ENCODE data around the gene TUBB2B. TPM values are rescaled to one million over a fixed set of nuclear protein-coding genes. Genes with fewer than 3 reads are reported as not detected.

The TUBB2B gene
- total RNA-seq, 2 donors from 2014 or later, result 253 to 304 TPM

DNA sequence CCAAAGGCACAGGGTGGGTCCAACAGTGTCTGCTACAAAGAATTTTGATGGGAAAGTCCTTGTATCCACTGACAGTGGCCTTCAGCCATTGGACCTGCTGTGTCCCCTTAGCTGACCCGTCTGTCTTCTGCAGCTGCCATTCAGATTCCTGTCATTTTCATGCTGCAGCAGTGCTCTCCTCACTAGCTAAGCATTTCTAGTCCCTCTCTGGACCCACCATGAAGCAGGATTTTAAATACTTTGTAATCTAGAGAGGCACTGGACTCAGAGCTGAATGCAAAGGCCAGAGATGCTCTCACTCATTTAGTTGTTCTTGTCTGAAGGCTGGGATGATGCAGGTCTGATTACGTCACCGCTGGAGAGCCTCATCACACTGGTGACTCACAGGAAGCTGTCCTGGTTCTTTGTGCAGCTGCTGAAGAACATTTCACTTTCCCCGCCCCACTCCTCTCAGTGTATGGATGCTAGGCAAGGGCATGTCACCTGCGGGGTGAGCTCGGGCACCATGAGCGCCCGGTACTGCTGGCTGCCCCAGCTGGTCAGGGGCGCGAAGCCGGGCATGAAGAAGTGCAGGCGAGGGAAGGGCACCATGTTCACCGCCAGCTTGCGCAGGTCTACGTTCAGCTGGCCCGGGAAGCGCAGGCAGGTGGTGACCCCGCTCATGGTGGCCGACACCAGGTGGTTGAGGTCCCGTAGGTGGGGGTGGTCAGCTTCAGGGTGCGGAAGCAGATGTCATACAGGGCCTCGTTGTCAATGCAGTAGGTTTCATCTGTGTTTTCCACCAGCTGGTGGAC lies 50.7 kb downstream of the TUBB2B start:
- peaks cover 29% of the 10 kb centered on the region for H3K4me1 Mint-ChIP-seq
- H3K9me3 ChIP-seq (ENCODE audit: control insufficient read depth, low read length), result peaks cover 8% of the 10 kb centered on the region
- 91 to 94% methylated on average over 13 to 21 of the region's 22 CpGs for WGBS, 2 experiments (ENCODE audit: insufficient coverage in 1 of 2, insufficient read length in 1 of 2)
- TF ChIP-seq, protein P1, sequence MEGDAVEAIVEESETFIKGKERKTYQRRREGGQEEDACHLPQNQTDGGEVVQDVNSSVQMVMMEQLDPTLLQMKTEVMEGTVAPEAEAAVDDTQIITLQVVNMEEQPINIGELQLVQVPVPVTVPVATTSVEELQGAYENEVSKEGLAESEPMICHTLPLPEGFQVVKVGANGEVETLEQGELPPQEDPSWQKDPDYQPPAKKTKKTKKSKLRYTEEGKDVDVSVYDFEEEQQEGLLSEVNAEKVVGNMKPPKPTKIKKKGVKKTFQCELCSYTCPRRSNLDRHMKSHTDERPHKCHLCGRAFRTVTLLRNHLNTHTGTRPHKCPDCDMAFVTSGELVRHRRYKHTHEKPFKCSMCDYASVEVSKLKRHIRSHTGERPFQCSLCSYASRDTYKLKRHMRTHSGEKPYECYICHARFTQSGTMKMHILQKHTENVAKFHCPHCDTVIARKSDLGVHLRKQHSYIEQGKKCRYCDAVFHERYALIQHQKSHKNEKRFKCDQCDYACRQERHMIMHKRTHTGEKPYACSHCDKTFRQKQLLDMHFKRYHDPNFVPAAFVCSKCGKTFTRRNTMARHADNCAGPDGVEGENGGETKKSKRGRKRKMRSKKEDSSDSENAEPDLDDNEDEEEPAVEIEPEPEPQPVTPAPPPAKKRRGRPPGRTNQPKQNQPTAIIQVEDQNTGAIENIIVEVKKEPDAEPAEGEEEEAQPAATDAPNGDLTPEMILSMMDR (conservative IDR thresholded peaks at IDR 0.05), result no peak
- H3K4me1 ChIP-seq (ENCODE audit: control insufficient read depth, insufficient read depth, low read length), result peaks cover 3% of the 10 kb centered on the region
- H3K36me3 Mint-ChIP-seq (ENCODE audit: low read depth), result peaks cover 3% of the 10 kb centered on the region
- H3K27me3 Mint-ChIP-seq (ENCODE audit: insufficient read depth), result no peaks in the 10 kb centered on the region
- H3K27ac Mint-ChIP-seq, result no peak overlapping the region
- no peaks in the 10 kb centered on the region for H3K27me3 ChIP-seq (ENCODE audit: control insufficient read depth, insufficient read depth, low read length, poor library complexity, severe bottlenecking)
- no peak overlapping the region for H3K9ac ChIP-seq (ENCODE audit: extremely low read depth, low read length, poor library complexity, severe bottlenecking)
- H3K36me3 ChIP-seq (ENCODE audit: control insufficient read depth, insufficient read depth, low read length), result no peaks in the 10 kb centered on the region
- H3K4me3 Mint-ChIP-seq, result no peak overlapping the region
- no peak overlapping the region for H3K4me3 ChIP-seq (ENCODE audit: low read length)
- no peak overlapping the region for H3K27ac ChIP-seq (ENCODE audit: low read depth, low read length)
- peak; percentile 57 for DNase-seq
- H3K9me3 Mint-ChIP-seq, result peaks cover 14% of the 10 kb centered on the region

DNA sequence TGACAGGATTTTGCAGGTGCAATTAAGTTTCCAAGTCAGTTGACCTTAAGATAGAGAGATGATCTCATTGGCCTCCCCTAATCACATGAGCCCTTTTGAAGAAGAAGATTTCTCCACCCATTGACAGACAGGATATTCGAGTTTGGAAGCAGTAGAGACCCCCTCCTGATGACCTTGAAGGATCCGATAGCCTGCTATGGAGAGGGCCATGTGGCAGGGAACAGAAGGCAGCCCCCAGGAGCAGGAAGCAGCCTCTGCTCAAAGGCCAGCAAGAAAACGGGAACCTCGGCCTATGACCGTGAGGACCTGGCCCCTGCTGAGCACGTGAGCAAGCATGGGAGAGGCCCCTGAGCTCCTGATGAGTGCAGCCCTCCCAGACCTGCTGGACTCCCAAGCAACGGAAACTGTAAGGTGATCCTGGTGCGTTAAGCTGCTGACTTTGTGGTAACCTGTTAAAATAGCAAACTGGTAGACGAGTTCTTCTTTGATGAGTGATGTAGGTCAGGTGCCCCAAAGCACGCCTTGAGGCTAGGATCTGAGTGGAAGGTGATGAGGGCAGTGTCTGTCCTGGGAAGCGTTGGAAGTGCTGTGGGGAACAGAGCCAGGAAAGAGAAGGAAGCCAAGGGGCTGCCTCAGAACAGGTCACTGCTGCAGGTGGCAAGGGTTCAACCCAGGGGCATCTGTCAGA lies 51.6 kb downstream of the TUBB2B start:
- Histone ChIP-seq H3K36me3 (ENCODE audit: control insufficient read depth, insufficient read depth, low read length) (no peaks in the 10 kb centered on the region), H3K27ac (ENCODE audit: low read depth, low read length) (no peak overlapping the region), H3K4me1 (ENCODE audit: control insufficient read depth, insufficient read depth, low read length) (peaks cover 3% of the 10 kb centered on the region), H3K9ac (ENCODE audit: extremely low read depth, low read length, poor library complexity, severe bottlenecking) (no peak overlapping the region), H3K4me3 (ENCODE audit: low read length) (no peak overlapping the region), H3K9me3 (ENCODE audit: control insufficient read depth, low read length) (peaks cover 14% of the 10 kb centered on the region), H3K27me3 (ENCODE audit: control insufficient read depth, insufficient read depth, low read length, poor library complexity, severe bottlenecking) (no peaks in the 10 kb centered on the region)
- TF ChIP-seq, protein P1 (conservative IDR thresholded peaks at IDR 0.05), result no peak
- peaks cover 3% of the 10 kb centered on the region for H3K36me3 Mint-ChIP-seq (ENCODE audit: low read depth)
- H3K27me3 Mint-ChIP-seq (ENCODE audit: insufficient read depth), result no peaks in the 10 kb centered on the region
- peak overlapping the region; percentile 41 for H3K27ac Mint-ChIP-seq
- H3K4me3 Mint-ChIP-seq, result no peak overlapping the region
- WGBS, 2 experiments (ENCODE audit: insufficient coverage in 1 of 2, insufficient read length in 1 of 2), result 87 to 92% methylated on average over 10 to 11 of the region's 11 CpGs
- peaks cover 21% of the 10 kb centered on the region for H3K9me3 Mint-ChIP-seq
- H3K4me1 Mint-ChIP-seq, result peaks cover 29% of the 10 kb centered on the region
- peak; percentile 48 for DNase-seq

Other genes starting within 250 kb of the TUBB2B start
- 100 to 1,000 TPM in 1 of 2 donors, 10 to 100 TPM in 1; 50.8 to 199 TPM for gene NQO2, start 227.8 kb downstream of the TUBB2B start, total RNA-seq
- gene RIPK1, start 159.2 kb downstream of the TUBB2B start, total RNA-seq, result 10 to 100 TPM; 10.2 to 18.7 TPM
- 10 to 100 TPM; 42.8 to 42.9 TPM for gene BPHL, start 108.9 kb downstream of the TUBB2B start, total RNA-seq
- 100 to 1,000 TPM; 262 to 297 TPM for gene TUBB2A, start 70.1 kb downstream of the TUBB2B start, total RNA-seq
- gene PSMG4, start 31.3 kb upstream of the TUBB2B start, total RNA-seq, result 10 to 100 TPM; 16.0 to 21.5 TPM
- gene SLC22A23, start 229.4 kb upstream of the TUBB2B start, total RNA-seq, result 10 to 100 TPM; 11.1 to 13.3 TPM